D721Med (cell line): ENCODE results near the gene THBS3.
"Not testable (repeated sequence)": the region's sequence is repeated elsewhere in the genome, so short reads cannot be mapped to it uniquely, and the experiment has no call there.

ENCODE experiments used
- DNase-seq: peaks from one replicate; pipeline ENCODE4 v3.0.0; 2011; ENCODE audit warnings: low spot score; ENCODE audit not compliant: insufficient read length
- FAIRE-seq: peaks from 2 replicates; lab custom pipeline; 2011; peaks lifted over from hg19 to GRCh38; lab: Jason Lieb, UNC
- CTCF ChIP-seq: IDR thresholded peaks from 2 replicates; pipeline ENCODE4 v1.5.1; 2012; ENCODE audit warnings: mild to moderate bottlenecking, control low read depth; ENCODE audit not compliant: insufficient read depth; ENCODE audit errors: missing control alignments

Gene THBS3

GRCh38 chr1:155244368-155245162, 36.9 kb upstream of the THBS3 start:
- DNase-seq (peak; percentile 96), FAIRE-seq (no peak)
- peak; percentile 26 for TF ChIP-seq CTCF

- no peak for TF ChIP-seq CTCF
- DNase-seq, result no peak
- no peak for FAIRE-seq
Measured at GRCh38 chr1:155242805-155243358, 35.2 kb upstream of the THBS3 start.

GRCh38 chr1:155241841-155242264, 34.2 kb upstream of the THBS3 start:
- DNase-seq (no peak), FAIRE-seq (no peak)
- no peak for TF ChIP-seq CTCF

GRCh38 chr1:155241069-155241679, 33.5 kb upstream of the THBS3 start:
- peak; percentile 44 for FAIRE-seq
- TF ChIP-seq CTCF, result no peak
- peak; percentile 92 for DNase-seq

- TF ChIP-seq CTCF, result no peak
- DNase-seq (no peak), FAIRE-seq (no peak)
Measured at GRCh38 chr1:155236451-155236850, 28.8 kb upstream of the THBS3 start.

- not testable (repeated sequence) for DNase-seq, FAIRE-seq
Measured at GRCh38 chr1:155235375-155235774, 27.7 kb upstream of the THBS3 start.

- DNase-seq, FAIRE-seq: not testable (repeated sequence)
Measured at GRCh38 chr1:155233502-155233901, 25.8 kb upstream of the THBS3 start.

GRCh38 chr1:155232001-155232978, 24.6 kb upstream of the THBS3 start:
- not testable (repeated sequence) for FAIRE-seq, DNase-seq

- DNase-seq, FAIRE-seq: not testable (repeated sequence)
Measured at GRCh38 chr1:155231302-155231701, 23.6 kb upstream of the THBS3 start.
